NCI-H510A treated with DMSO at 0.1 percent for 48 hours (cell line): Measurements from ENCODE around the gene PRKCE.
"Not testable (repeated sequence)": the region's sequence is repeated elsewhere in the genome, so short reads cannot be mapped to it uniquely, and the experiment has no call there.

Experiments
- DNase-seq: peaks from one replicate; lab custom pipeline; 2025; lab: John Stamatoyannopoulos, UW

PRKCE gene

GRCh38 chr2:45909677-45910191, 258.3 kb downstream of the PRKCE start:
- no peak for DNase-seq

- DNase-seq: peak; percentile 33
Measured at GRCh38 chr2:45910473-45911060, 259.1 kb downstream of the PRKCE start.

GRCh38 chr2:45911538-45911937, 260.1 kb downstream of the PRKCE start:
- no peak for DNase-seq

GRCh38 chr2:45912109-45912508, 260.6 kb downstream of the PRKCE start:
- DNase-seq: no peak

GRCh38 chr2:45913539-45913938, 262.1 kb downstream of the PRKCE start:
- no peak for DNase-seq

GRCh38 chr2:45915523-45915922, 264.0 kb downstream of the PRKCE start:
- DNase-seq: no peak

GRCh38 chr2:45917561-45918176, 266.2 kb downstream of the PRKCE start:
- not testable (repeated sequence) for DNase-seq

- DNase-seq: no peak
Measured at GRCh38 chr2:45918463-45919159, 267.1 kb downstream of the PRKCE start.

- peak; percentile 83 for DNase-seq
Measured at GRCh38 chr2:45919160-45919650, 267.7 kb downstream of the PRKCE start.

- DNase-seq: no peak
Measured at GRCh38 chr2:45919711-45920111, 268.2 kb downstream of the PRKCE start.

- no peak for DNase-seq
Measured at GRCh38 chr2:45921921-45922320, 270.4 kb downstream of the PRKCE start.

- peak; percentile 68 for DNase-seq
Measured at GRCh38 chr2:45922577-45922988, 271.1 kb downstream of the PRKCE start.

- DNase-seq: no peak
Measured at GRCh38 chr2:45923701-45924100, 272.2 kb downstream of the PRKCE start.

- DNase-seq: no peak
Measured at GRCh38 chr2:45925026-45925425, 273.6 kb downstream of the PRKCE start.

GRCh38 chr2:45925636-45926366, 274.3 kb downstream of the PRKCE start:
- DNase-seq: no peak

GRCh38 chr2:45928946-45929345, 277.5 kb downstream of the PRKCE start:
- no peak for DNase-seq

GRCh38 chr2:45929674-45930395, 278.4 kb downstream of the PRKCE start:
- DNase-seq: no peak

GRCh38 chr2:45930396-45930792, 278.9 kb downstream of the PRKCE start:
- peak; percentile 80 for DNase-seq

- DNase-seq: no peak
Measured at GRCh38 chr2:45932278-45932975, 281.0 kb downstream of the PRKCE start.

GRCh38 chr2:45935791-45936622, 284.5 kb downstream of the PRKCE start:
- peak; percentile 83 for DNase-seq
